HCT116 (cell line): ENCODE data around the gene HMGA1. TPM values are rescaled to one million over a fixed set of nuclear protein-coding genes. Genes with fewer than 3 reads are reported as not detected.

ENCODE experiments used
- ATAC-seq: fragments of 200-7000 bp; cut with Tn5 transposase; 2 replicates; pipeline ENCODE4 v1.9.1; 2020; ENCODE audit warnings: mild to moderate bottlenecking, moderate library complexity
- BruUV-seq: library from RNA; stranded (reverse); fragments of 400-500 nt; replicated peaks from 2 replicates; lab custom pipeline; 2021; lab: Mats Ljungman, UMichigan
- CTCF ChIA-PET: fragments of 300-600 bp; sonication (Branson Sonifier 250); formaldehyde crosslinking; loops from one replicate; lab custom pipeline; 2021; ENCODE audit warnings: antibody characterized with exemption; lab: Charles Lee
- POLR2A ChIA-PET: fragments of 300-600, 350-600 bp; sonication (Branson Sonifier 250); formaldehyde crosslinking; loops from one replicate; lab custom pipeline; 2021; ENCODE audit warnings: antibody characterized with exemption; lab: Charles Lee
- RAD21 ChIA-PET, 2 experiments: fragments of 300-600 bp; sonication (Branson Sonifier 250); formaldehyde crosslinking; loops; one replicate each; lab custom pipeline; 2023; ENCODE audit warnings: low total read pairs in 2 of 2; ENCODE audit not compliant: uncharacterized antibody in 2 of 2, unreplicated experiment in 2 of 2, low non-redundant PET in 1 of 2; lab: Charles Lee
- DNase-seq: peaks from one replicate; pipeline ENCODE4 v3.0.0-alpha.2; 2010; ENCODE audit warnings: low read depth, low spot score
- H2AFZ ChIP-seq: fragments of 200-600 bp; shearing (Covaris generic), sonication (generic); 2 replicates; pipeline ENCODE4 v1.6.1; 2017; ENCODE audit warnings: low read depth, mixed run types, mixed read lengths, antibody characterized with exemption, low read length; ENCODE audit not compliant: poor library complexity, severe bottlenecking
- H3K27ac ChIP-seq: 2 replicates; pipeline ENCODE4 v1.5.1; 2012; ENCODE audit warnings: low read depth, low read length
- H3K27me3 ChIP-seq: fragments of 200-600 bp; sonication (generic); 2 replicates; pipeline ENCODE4 v1.6.1; 2016; ENCODE audit warnings: mixed run types, low read length, mixed read lengths; ENCODE audit not compliant: insufficient read depth
- H3K36me3 ChIP-seq, 2 experiments: fragments of 200-500 bp in 1 of 2; fragments of 200-600 bp in 1 of 2; sonication (Bioruptor generic) in 1 of 2; sonication (generic) in 1 of 2; 2 replicates each; pipeline versions ENCODE4 v1.5.1 to v1.6.1; 2014 to 2016; ENCODE audit warnings: low read length in 2 of 2, inconsistent platforms in 1 of 2, mixed read lengths in 1 of 2, mixed run types in 1 of 2; ENCODE audit not compliant: insufficient read depth in 2 of 2, control insufficient read depth in 1 of 2
- H3K4me1 ChIP-seq, 2 experiments: fragments of 200-600 bp in 1 of 2; sonication (generic) in 1 of 2; 2 replicates each; pipeline versions ENCODE4 v1.5.1 to v1.6.1; 2012 to 2017; ENCODE audit warnings: low read length in 2 of 2, inconsistent platforms in 1 of 2, mild to moderate bottlenecking in 1 of 2, mixed read lengths in 1 of 2, mixed run types in 1 of 2, moderate library complexity in 1 of 2; ENCODE audit not compliant: insufficient read depth in 2 of 2, control insufficient read depth in 1 of 2
- H3K4me2 ChIP-seq: fragments of 200-600 bp; sonication (generic); 2 replicates; pipeline ENCODE4 v1.6.1; 2017; ENCODE audit warnings: mixed run types, low read length, mixed read lengths
- H3K4me3 ChIP-seq, 2 experiments: fragments of 200-600 bp in 1 of 2; sonication (generic) in 1 of 2; replicated peaks in 1 of 2; 2 replicates each; pipeline ENCODE4 v1.5.1; 2011 to 2016; ENCODE audit warnings: low read length in 2 of 2, control low read depth in 1 of 2, low read depth in 1 of 2, mild to moderate bottlenecking in 1 of 2, mixed read lengths in 1 of 2, mixed run types in 1 of 2
- H3K79me2 ChIP-seq: fragments of 200-600 bp; sonication (generic); 2 replicates; pipeline ENCODE4 v1.6.1; 2017; ENCODE audit warnings: mild to moderate bottlenecking, mixed run types, low read length, moderate library complexity, mixed read lengths; ENCODE audit not compliant: insufficient read depth
- H3K9ac ChIP-seq: fragments of 200-600 bp; sonication (generic); 2 replicates; pipeline ENCODE4 v1.6.1; 2016; ENCODE audit warnings: low read length, mixed read lengths
- H3K9me2 ChIP-seq: fragments of 200-600 bp; sonication (generic), shearing (Covaris generic); 2 replicates; pipeline ENCODE4 v1.6.1; 2017; ENCODE audit warnings: mixed run types, mild to moderate bottlenecking, moderate library complexity; ENCODE audit not compliant: insufficient read depth
- H3K9me3 ChIP-seq, 2 experiments: fragments of 200-500 bp in 1 of 2; fragments of 200-600 bp in 1 of 2; sonication (Bioruptor generic) in 1 of 2; sonication (generic) in 1 of 2; 2 replicates each; pipeline ENCODE4 v1.6.1; 2014 to 2017; ENCODE audit warnings: low read length in 2 of 2, mixed read lengths in 2 of 2, inconsistent platforms in 1 of 2, low read depth in 1 of 2, mild to moderate bottlenecking in 1 of 2, mixed run types in 1 of 2, moderate library complexity in 1 of 2; ENCODE audit not compliant: control insufficient read depth in 1 of 2, insufficient read depth in 1 of 2
- H4K20me1 ChIP-seq: fragments of 200-600 bp; sonication (generic), shearing (Covaris generic); 2 replicates; pipeline ENCODE4 v1.6.1; 2017; ENCODE audit warnings: mixed run types, mild to moderate bottlenecking, moderate library complexity; ENCODE audit not compliant: insufficient read depth
- POLR2AphosphoS5 ChIP-seq: IDR thresholded peaks from 2 replicates; pipeline ENCODE4 v1.6.1; 2011; ENCODE audit warnings: mild to moderate bottlenecking, low read depth, low read length, moderate library complexity
- RAD21 ChIP-seq: IDR thresholded peaks from 2 replicates; pipeline ENCODE4 v1.6.1; 2012; ENCODE audit warnings: low read depth, mild to moderate bottlenecking
- TCF7L2 ChIP-seq: IDR thresholded peaks from 2 replicates; pipeline ENCODE4 v1.7.0; 2011; ENCODE audit warnings: borderline replicate concordance, inconsistent platforms; ENCODE audit not compliant: insufficient read depth, insufficient read length; ENCODE audit errors: extremely low read depth
- intact Hi-C: fragments of 100-400 bp; cut with micrococcal nuclease; formaldehyde crosslinking; loops from 2 replicates; pipeline ENCODE4 v1.10.0; 2022
- total RNA-seq: library from RNA; stranded (reverse); gene quantifications from one replicate; pipeline ENCODE4 v1.2.1, GENCODE V29; 2021; ENCODE audit not compliant: unreplicated experiment
- TF ChIP-seq, protein P1 (sequence below), 3 experiments: fragments of 200-600 bp in 1 of 3; sonication (generic) in 1 of 3; IDR thresholded peaks in 2 of 3; conservative IDR thresholded peaks in 1 of 3; 2 replicates each; pipeline ENCODE4 v1.5.1; 2012 to 2017; ENCODE audit warnings: low read depth in 2 of 3, low read length in 2 of 3, antibody characterized with exemption in 1 of 3, borderline replicate concordance in 1 of 3, control low read depth in 1 of 3, mild to moderate bottlenecking in 1 of 3, mixed read lengths in 1 of 3, mixed run types in 1 of 3, moderate library complexity in 1 of 3; ENCODE audit not compliant: insufficient read depth in 1 of 3

HMGA1 gene
- total RNA-seq, 1 experiment from 2014 or later, result 2,459 TPM

DNA sequence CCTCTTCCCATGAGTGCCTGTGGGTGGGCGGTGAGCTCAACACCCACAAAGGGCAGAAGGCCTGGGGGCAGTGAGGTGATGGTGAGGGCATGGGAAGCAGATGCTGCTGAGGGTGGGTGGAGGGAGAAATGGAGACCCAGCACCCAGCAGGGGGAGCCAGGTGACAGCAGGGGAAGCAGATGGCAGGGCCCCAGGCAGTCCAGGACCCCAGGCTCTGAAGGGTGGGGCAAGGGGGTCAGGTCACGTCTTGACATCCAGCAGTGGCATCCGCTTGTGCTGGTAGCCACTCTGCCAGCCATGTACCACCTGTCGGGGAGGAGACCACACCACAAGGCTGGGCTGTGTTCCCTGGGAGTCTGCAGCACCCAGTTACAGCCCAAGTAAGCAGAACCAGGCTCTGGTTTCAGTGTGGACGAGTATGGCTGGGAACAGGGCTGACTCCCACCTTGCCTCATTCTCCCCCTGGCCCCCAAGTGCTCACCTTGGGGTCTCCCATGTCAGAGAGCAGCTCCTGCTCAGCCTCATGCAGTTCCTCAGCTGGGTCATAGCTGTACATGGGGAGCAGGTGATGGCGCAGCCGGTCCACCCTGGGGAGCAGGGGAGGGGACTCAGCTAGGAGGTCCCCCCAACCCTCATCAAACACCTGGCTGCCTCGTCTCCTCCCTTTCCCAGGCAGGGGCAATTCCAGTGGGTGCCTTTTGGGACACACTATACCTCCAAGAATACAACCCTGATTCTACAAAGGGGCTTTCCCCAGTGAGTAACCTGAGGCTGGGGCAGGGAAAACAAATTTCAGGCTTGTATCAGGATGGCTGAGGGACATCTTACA, 10.1 kb downstream of the HMGA1 start:
- H3K4me3 ChIP-seq, result no peak overlapping the region
- ChIA-PET CTCF (interaction anchor here (0.7 to 4.9 kb wide), 3 partner anchors 51 to 168 kb away, joined by 9 to 69 read pairs (median 14); no protein-coding TSS in a partner anchor), RAD21 (interaction anchor here (1.1 to 1.9 kb wide), 2 partner anchors 51 kb away, joined by 3 to 5 read pairs; no protein-coding TSS in a partner anchor), POLR2A (interaction anchor here (0.9 to 4.9 kb wide), 8 partner anchors 10 to 168 kb away, joined by 3 to 38 read pairs (median 10); partner anchors contain the start of gene HMGA1)
- no peaks in the 10 kb centered on the region for H3K9me2 ChIP-seq
- peak; percentile 12 for ATAC-seq
- H3K9me3 ChIP-seq, result no peaks in the 10 kb centered on the region
- DNase-seq, result no peak
- peaks cover 5 to 17% of the 10 kb centered on the region in 2 experiments; a peak in 1 of 4 replicates for H3K36me3 ChIP-seq
- no peak overlapping the region for H2AFZ ChIP-seq
- peaks cover 26% of the 10 kb centered on the region for H3K79me2 ChIP-seq
- BruUV-seq, result no TSS peak
- H3K27me3 ChIP-seq, result no peaks in the 10 kb centered on the region
- peaks cover 47 to 81% of the 10 kb centered on the region in 2 experiments for H3K4me1 ChIP-seq
- peak overlapping the region; percentile 93 for H3K9ac ChIP-seq
- TF ChIP-seq POLR2AphosphoS5, result peak; percentile 98
- TF ChIP-seq TCF7L2, result peak; percentile 24
- TF ChIP-seq, protein P1, sequence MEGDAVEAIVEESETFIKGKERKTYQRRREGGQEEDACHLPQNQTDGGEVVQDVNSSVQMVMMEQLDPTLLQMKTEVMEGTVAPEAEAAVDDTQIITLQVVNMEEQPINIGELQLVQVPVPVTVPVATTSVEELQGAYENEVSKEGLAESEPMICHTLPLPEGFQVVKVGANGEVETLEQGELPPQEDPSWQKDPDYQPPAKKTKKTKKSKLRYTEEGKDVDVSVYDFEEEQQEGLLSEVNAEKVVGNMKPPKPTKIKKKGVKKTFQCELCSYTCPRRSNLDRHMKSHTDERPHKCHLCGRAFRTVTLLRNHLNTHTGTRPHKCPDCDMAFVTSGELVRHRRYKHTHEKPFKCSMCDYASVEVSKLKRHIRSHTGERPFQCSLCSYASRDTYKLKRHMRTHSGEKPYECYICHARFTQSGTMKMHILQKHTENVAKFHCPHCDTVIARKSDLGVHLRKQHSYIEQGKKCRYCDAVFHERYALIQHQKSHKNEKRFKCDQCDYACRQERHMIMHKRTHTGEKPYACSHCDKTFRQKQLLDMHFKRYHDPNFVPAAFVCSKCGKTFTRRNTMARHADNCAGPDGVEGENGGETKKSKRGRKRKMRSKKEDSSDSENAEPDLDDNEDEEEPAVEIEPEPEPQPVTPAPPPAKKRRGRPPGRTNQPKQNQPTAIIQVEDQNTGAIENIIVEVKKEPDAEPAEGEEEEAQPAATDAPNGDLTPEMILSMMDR (IDR thresholded peaks at IDR 0.05 in 2 of 3, conservative IDR thresholded peaks at IDR 0.05 in 1 of 3; ENCODE audit: borderline replicate concordance in 1 of 3, insufficient read depth in 1 of 3, low read depth in 2 of 3, low read length in 2 of 3), result peak in 2 of 3 experiments; percentile 51 to 61; a peak in 4 of 6 replicates
- no peak for TF ChIP-seq RAD21
- intact Hi-C loops, result loop anchor here (2.0 kb wide), 1 partner anchor 50 kb away; no protein-coding TSS in a partner anchor
- peaks cover 8% of the 10 kb centered on the region; the same call in 1 of the 2 replicates for H4K20me1 ChIP-seq
- H3K27ac ChIP-seq, result peak overlapping the region; percentile 95
- peak overlapping the region; percentile 87 for H3K4me2 ChIP-seq
